SK-N-SH treated with all-trans-retinoic acid at 6 μM for 48 hours (cell line): ENCODE data around the gene PAQR5.

ENCODE experiments used
- ATAC-seq: fragments of 200-7000 bp; cut with Tn5 transposase; 3 replicates; pipeline ENCODE4 v1.9.1; 2020; ENCODE audit warnings: mild to moderate bottlenecking, moderate library complexity
- ARNTL ChIP-seq: fragments of 450-650 bp; formaldehyde crosslinking; IDR thresholded peaks from 2 replicates; pipeline ENCODE4 v1.5.0; 2020; ENCODE audit warnings: low read depth, mild to moderate bottlenecking, moderate library complexity, borderline replicate concordance
- BACH2 ChIP-seq: fragments of 250-450 bp; sonication (Bioruptor Pico); IDR thresholded peaks from 2 replicates; pipeline ENCODE4 v1.9.0; 2021; ENCODE audit warnings: mild to moderate bottlenecking, borderline replicate concordance
- CREB5 ChIP-seq: fragments of 250-450 bp; sonication (Bioruptor Pico); IDR thresholded peaks from 2 replicates; pipeline ENCODE4 v1.5.1; 2020; ENCODE audit warnings: low read depth, mild to moderate bottlenecking, moderate library complexity
- CSDC2 ChIP-seq: fragments of 250-450 bp; sonication (Bioruptor Pico); IDR thresholded peaks from 2 replicates; pipeline ENCODE4 v1.5.0; 2020; ENCODE audit warnings: mild to moderate bottlenecking, moderate library complexity
- CSRNP3 ChIP-seq: fragments of 250-450 bp; sonication (Bioruptor Pico); IDR thresholded peaks from 2 replicates; pipeline ENCODE4 v1.5.1; 2021; ENCODE audit warnings: mild to moderate bottlenecking, moderate library complexity
- ESRRG ChIP-seq: fragments of 250-450 bp; sonication (Bioruptor Pico); IDR thresholded peaks from 2 replicates; pipeline ENCODE4 v1.6.1; 2021; ENCODE audit warnings: mild to moderate bottlenecking
- GLIS3 ChIP-seq: fragments of 250-450 bp; sonication (Bioruptor Pico); IDR thresholded peaks from 2 replicates; pipeline ENCODE4 v1.5.0; 2020; ENCODE audit warnings: mild to moderate bottlenecking, moderate library complexity
- ISL1 ChIP-seq: fragments of 250-450 bp; sonication (Bioruptor Pico); IDR thresholded peaks from 2 replicates; pipeline ENCODE4 v2.1.2; 2022; ENCODE audit warnings: mild to moderate bottlenecking, moderate library complexity
- OSR1 ChIP-seq: fragments of 250-450 bp; sonication (Bioruptor Pico); IDR thresholded peaks from 2 replicates; pipeline ENCODE4 v1.8.0; 2022; ENCODE audit warnings: moderate library complexity, mild to moderate bottlenecking, inconsistent platforms
- PATZ1 ChIP-seq: fragments of 250-450 bp; sonication (Bioruptor Pico); IDR thresholded peaks from 2 replicates; pipeline ENCODE4 v1.8.0; 2020; ENCODE audit warnings: mild to moderate bottlenecking, moderate library complexity, borderline replicate concordance
- POU6F1 ChIP-seq: fragments of 250-450 bp; sonication (Bioruptor Pico); IDR thresholded peaks from 2 replicates; pipeline ENCODE4 v1.8.0; 2021; ENCODE audit warnings: low read depth, mild to moderate bottlenecking, moderate library complexity, borderline replicate concordance
- PPARA ChIP-seq: fragments of 250-450 bp; sonication (Bioruptor Pico); IDR thresholded peaks from 2 replicates; pipeline ENCODE4 v1.5.0; 2020; ENCODE audit warnings: mild to moderate bottlenecking, borderline replicate concordance
- RARB ChIP-seq: fragments of 250-450 bp; sonication (Bioruptor Pico); IDR thresholded peaks from 2 replicates; pipeline ENCODE4 v1.8.0; 2021; ENCODE audit warnings: mild to moderate bottlenecking, moderate library complexity
- TCF4 ChIP-seq: fragments of 250-450 bp; sonication (Bioruptor Pico); IDR thresholded peaks from 2 replicates; pipeline ENCODE4 v1.8.0; 2021; ENCODE audit warnings: mild to moderate bottlenecking, moderate library complexity, borderline replicate concordance
- TOX ChIP-seq: fragments of 250-450 bp; sonication (Bioruptor Pico); IDR thresholded peaks from 2 replicates; pipeline ENCODE4 v1.8.0; 2021; ENCODE audit warnings: mild to moderate bottlenecking, moderate library complexity, borderline replicate concordance
- TSHZ2 ChIP-seq: fragments of 250-450 bp; sonication (Bioruptor Pico); IDR thresholded peaks from 2 replicates; pipeline ENCODE4 v1.5.0; 2020; ENCODE audit warnings: mild to moderate bottlenecking, moderate library complexity
- ZC3H10 ChIP-seq: fragments of 250-450 bp; sonication (Bioruptor Pico); IDR thresholded peaks from 2 replicates; pipeline ENCODE4 v1.5.1; 2021; ENCODE audit warnings: mild to moderate bottlenecking, moderate library complexity
- ZFP3 ChIP-seq: fragments of 250-450 bp; sonication (Bioruptor Pico); IDR thresholded peaks from 2 replicates; pipeline ENCODE4 v1.5.0; 2020; ENCODE audit warnings: mild to moderate bottlenecking, moderate library complexity
- ZFP30 ChIP-seq: fragments of 450-650 bp; formaldehyde crosslinking; IDR thresholded peaks from 2 replicates; pipeline ENCODE4 v1.5.0; 2022; ENCODE audit warnings: mild to moderate bottlenecking, moderate library complexity
- ZNF565 ChIP-seq: fragments of 450-650 bp; formaldehyde crosslinking; conservative IDR thresholded peaks from 2 replicates; pipeline ENCODE4 v1.5.0; 2020; ENCODE audit warnings: low read depth, mild to moderate bottlenecking, moderate library complexity
- ZNF70 ChIP-seq: fragments of 450-650 bp; formaldehyde crosslinking; IDR thresholded peaks from 2 replicates; pipeline ENCODE4 v1.5.0; 2020; ENCODE audit warnings: mild to moderate bottlenecking, moderate library complexity
- ZNF8 ChIP-seq: fragments of 450-650 bp; formaldehyde crosslinking; IDR thresholded peaks from 2 replicates; pipeline ENCODE4 v1.5.0; 2020; ENCODE audit warnings: mild to moderate bottlenecking, moderate library complexity

PAQR5 gene

GRCh38 chr15:69407719-69408400 is 109.1 kb downstream of the PAQR5 start:
- ATAC-seq: no peak
- TF ChIP-seq ZNF70 (CRISPR knock-in tag) (no peak), POU6F1 (no peak), ARNTL (CRISPR knock-in tag) (no peak), TOX (no peak), OSR1 (no peak), PATZ1 (CRISPR knock-in tag) (no peak), CREB5 (CRISPR knock-in tag) (no peak), ZC3H10 (CRISPR knock-in tag) (no peak), ZFP30 (no peak), ESRRG (CRISPR knock-in tag) (no peak), ZNF8 (no peak), GLIS3 (CRISPR knock-in tag) (no peak), TSHZ2 (no peak), CSRNP3 (CRISPR knock-in tag) (no peak), BACH2 (no peak), TCF4 (CRISPR knock-in tag) (no peak), ZNF565 (CRISPR knock-in tag) (no peak), PPARA (no peak)
- TF ChIP-seq, all 23 proteins: peak for 0

GRCh38 chr15:69408841-69409240 is 110.1 kb downstream of the PAQR5 start:
- no peak for ATAC-seq
- TF ChIP-seq CREB5 (CRISPR knock-in tag) (no peak), OSR1 (no peak), ZFP3 (CRISPR knock-in tag) (no peak), ARNTL (CRISPR knock-in tag) (no peak), BACH2 (no peak), ZNF70 (CRISPR knock-in tag) (no peak), ZC3H10 (CRISPR knock-in tag) (no peak), CSDC2 (CRISPR knock-in tag) (no peak), TCF4 (CRISPR knock-in tag) (no peak), ISL1 (CRISPR knock-in tag) (no peak), TSHZ2 (no peak), PATZ1 (CRISPR knock-in tag) (no peak), POU6F1 (no peak), RARB (CRISPR knock-in tag) (no peak), ZNF8 (no peak)
